NCI-H2029 (cell line): ENCODE results near the gene DENND6B.
"Not testable (repeated sequence)": the region's sequence is repeated elsewhere in the genome, so short reads cannot be mapped to it uniquely, and the experiment has no call there.

Experiments
- DNase-seq: peaks from one replicate; lab custom pipeline; 2025; lab: John Stamatoyannopoulos, UW

DENND6B gene

GRCh38 chr22:50326956-50327710 is at the start of gene DENND6B:
Gene DENND6B (minus strand): TSS chr22:50327012. CDS start chr22:50326988, 24 bp downstream.
- DNase-seq = peak; percentile 36

GRCh38 chr22:50376085-50376651 is 49.4 kb upstream of the DENND6B start:
- DNase-seq = no peak

- no peak for DNase-seq
Observed at GRCh38 chr22:50371101-50371648, 44.4 kb upstream of the DENND6B start.

- DNase-seq = no peak
Observed at GRCh38 chr22:50367778-50368500, 41.1 kb upstream of the DENND6B start.

- DNase-seq = not testable (repeated sequence)
Observed at GRCh38 chr22:50363803-50364194, 37.0 kb upstream of the DENND6B start.

DNA sequence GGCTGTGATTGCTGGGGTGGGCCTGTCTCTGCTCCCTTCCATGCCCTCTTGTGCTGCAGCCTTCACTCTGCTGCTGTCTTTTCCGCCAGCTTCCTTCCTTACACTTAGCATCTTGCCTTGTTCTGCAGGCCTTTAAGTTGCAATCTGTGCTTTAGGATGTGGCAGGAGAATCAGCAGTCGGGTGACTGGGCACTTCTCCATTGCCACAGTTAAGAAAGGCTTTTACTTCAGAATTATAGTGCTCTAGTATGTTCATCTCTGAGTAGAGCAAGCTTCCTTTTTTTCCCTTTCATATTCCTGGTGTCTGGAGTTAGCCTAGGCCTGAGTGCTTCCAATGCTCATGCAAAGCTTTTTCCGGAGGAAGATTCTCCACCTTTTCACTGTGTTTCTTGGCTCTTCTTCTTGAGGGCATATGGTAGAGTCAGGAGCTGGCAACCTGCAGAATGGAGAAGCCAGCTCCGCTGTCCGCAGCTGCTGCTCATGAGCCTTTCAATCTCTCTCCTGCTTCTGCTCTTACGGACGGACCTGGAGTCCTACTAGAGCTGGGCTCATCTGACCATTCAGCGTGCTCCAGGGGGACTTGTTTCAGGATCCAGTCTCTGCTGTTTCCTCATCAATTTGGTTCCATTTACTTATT is 36.5 kb upstream of the DENND6B start:
- DNase-seq = no peak

DNA sequence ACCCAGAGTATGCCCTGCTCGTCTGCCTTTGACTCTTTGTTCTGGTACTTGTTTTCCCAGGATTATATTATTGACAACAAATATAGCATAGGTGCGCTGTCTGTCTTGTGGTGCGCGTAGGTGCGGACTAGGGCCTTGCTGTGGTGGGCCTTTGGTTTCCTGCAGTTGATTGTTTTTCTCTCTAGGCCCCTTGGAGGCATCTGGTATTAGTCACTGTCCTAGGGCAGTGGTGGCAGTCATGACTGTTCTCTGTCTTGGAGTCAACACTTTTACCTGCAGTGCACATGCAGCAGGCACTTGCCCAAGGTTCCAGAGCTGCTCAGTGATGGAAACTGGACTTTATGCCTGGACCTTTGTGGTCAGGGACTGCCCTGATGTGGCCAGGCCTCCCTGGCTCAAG is 34.9 kb upstream of the DENND6B start:
- DNase-seq = no peak

DNA sequence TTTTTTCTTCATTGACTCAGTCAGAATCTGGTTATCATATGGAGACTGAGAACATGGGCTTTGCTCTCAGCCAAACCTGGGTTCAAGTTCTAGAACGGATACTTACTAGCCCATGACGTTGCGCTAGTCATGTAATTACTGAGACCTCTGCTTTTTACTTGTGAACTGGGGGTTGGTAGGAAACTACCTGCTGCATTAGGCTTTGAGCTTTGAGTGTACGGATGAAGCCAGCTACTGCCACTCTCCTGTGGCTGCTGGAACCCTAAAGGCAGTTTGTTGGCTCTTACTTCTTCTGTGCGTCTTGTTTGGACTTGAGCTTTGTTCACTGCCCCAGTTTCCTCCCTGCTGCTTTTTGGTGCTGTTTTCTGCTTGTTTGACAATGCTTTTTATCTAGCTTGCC is 34.4 kb upstream of the DENND6B start:
- no peak for DNase-seq

DNA sequence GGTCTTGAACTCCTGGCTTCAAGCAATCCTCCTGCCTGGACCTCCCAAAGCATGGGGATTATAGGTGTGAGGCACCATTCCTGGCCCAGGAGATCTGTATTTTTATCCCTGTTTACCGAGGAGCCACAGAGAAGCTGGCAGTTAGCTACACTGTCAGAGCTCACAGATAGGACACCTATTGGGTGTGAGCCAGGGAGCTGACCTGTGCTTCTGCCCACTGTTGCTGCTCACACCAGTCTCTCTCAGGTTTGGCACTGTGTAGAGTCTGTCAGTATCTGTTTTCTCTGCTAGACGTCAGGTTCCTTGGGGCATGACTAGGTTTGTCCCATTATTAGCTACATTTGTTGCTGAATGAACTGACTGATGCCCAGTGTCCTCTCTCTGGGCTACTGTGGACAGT is 33.8 kb upstream of the DENND6B start:
- DNase-seq = no peak

DNA sequence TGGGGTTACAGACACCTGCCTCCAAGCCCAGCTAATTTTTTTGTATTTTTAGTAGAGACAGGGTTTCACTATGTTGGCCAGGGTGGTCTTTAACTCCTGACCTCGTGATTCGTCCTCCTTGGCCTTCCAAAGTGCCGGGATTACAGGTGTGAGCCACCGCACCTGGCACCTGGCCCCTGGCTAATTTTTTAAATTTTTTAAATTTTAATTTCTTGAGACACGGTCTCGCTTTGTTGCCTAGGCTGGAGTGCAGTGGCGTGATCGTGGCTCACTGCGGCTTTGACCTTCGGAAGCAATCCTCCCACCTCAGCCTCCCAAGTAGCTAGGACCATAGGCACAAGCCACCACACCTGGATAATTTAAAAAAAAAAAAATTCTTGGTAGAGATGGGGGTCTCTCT is 30.9 kb upstream of the DENND6B start:
- DNase-seq = no peak

DNA sequence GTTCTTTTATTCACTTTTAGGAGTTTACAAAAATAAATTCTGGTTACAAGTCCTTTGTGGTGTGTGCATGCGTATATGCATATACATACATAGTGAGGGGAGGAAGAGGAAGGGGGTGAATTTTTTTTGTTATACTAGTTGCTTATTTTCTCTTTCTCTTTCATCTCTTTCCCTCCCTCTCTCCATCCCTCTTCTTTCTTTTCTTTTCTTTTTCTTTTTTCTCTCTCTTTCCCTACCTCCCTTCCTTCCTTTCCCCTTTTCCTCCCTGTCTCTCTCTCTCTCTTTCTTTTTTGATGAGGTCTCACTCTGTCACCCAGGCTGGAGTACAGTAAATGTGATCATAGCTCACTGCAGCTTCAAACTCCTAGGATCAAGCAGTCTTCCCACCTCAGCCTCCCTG is 30.4 kb upstream of the DENND6B start:
- no peak for DNase-seq

- no peak for DNase-seq
Observed at GRCh38 chr22:50356186-50356585, 29.4 kb upstream of the DENND6B start.

GRCh38 chr22:50348058-50348457 is 21.2 kb upstream of the DENND6B start:
- DNase-seq = no peak

GRCh38 chr22:50347157-50347556 is 20.3 kb upstream of the DENND6B start:
- no peak for DNase-seq

DNA sequence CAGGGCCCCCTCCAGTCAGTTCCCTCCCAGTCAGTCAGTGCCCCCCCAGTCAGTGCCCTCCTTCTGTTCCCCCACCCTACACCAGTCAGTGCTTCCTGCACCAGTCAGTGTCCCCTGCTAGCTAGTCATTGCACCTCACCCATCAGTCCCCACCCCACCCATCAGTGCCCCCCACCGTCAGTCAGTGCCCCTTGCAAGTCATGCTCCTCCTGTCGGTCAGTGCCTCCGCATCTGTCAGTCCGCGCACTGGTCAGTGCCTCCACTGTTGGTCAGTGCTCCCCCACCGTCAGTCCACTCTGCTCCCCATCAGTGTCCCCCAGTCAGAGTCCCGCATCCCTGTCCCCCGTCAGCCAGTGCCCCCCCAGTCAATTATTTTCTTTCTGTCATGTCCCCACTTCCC is 19.7 kb upstream of the DENND6B start:
- DNase-seq = no peak

GRCh38 chr22:50343541-50343935 is 16.7 kb upstream of the DENND6B start:
- DNase-seq = no peak

DNA sequence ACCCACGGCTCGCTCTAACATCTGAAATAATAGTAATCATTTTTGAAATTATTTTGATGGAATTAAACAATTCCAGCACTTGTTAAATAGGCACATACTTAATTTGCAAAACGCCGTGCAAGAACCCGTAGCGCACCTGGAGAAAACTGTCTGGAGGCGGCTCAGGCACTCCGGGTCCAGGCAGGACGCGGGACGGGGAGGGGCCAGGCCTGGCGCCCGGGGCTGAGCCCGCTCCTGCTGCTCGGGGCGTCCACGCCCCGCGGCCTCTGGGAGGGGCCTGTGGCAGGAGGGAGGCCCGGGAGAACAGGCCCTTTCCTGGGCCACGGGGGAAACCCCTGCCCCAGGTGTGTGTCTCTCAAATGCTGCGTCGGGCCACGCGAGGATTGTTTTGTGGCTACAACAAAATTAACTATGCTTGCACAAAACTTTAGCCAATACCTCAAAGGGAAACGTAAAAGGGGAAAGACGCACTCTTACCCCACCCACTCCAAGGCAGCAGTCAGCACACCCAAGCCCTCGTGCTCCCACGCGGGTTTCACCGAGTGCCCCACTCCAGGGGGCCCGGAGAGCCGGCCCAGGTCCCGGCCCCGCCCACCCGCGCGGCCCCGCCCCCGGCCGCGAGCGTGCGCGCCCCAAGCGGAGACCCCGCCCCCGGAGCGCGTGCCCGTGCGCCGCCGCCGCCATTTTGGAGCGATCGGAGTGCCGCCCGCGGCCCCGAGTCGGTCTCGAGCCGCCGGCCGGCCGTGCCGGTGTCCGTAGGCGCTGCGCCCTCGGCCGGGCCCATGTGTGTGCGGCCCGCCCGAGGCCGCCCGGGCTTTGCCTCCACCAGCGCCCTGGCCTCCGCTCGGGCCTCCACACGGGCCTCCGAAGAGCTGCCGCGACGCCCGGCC is 16.1 kb upstream of the DENND6B start, which contains the start of gene PPP6R2:
Gene PPP6R2, plus strand, starts transcription at position 677 of the 890 bp plus-strand sequence. CDS start 50,582 bp downstream, outside the sequence.
- DNase-seq = peak; percentile 23

DNA sequence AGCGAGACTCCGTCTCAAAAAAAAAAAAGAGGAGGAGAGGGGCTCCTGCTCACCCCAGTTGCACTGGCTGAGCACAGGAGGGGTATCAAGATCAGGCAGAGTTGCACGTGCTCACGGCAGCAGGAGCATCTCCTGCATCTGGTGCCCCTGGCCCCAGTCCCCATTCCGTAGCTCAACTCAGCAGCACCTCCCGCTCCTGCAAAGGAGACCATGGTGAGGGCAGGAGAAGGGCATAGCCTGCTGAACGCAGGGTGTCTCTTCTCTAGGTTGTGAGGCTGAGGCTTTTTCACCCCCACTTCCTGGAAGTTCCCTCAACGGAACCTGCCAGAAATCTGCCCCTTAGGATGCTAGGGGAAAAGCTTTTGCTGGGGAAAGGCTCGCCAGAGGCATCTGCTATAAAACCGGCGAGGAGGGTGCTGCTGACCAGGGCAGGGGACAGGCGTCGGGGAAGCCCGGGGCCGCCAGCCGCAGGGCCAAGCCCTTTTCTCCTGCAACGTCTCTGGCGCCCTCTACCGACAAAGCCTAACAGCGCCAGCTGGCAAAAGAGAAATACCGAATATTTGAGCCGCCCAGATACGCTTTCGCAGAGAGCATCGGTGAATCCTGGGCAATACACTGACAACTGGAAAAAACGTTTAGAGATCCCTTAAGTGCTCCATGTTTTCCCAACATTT is 15.3 kb upstream of the DENND6B start:
- peak; percentile 45 for DNase-seq

- no peak for DNase-seq
Observed at GRCh38 chr22:50339945-50340879, 13.4 kb upstream of the DENND6B start.
